ENCODE results near the gene TRIOBP.
"Not testable (repeated sequence)": the region's sequence is repeated elsewhere in the genome, so short reads cannot be mapped to it uniquely, and the experiment has no call there.

The TRIOBP gene

DNA sequence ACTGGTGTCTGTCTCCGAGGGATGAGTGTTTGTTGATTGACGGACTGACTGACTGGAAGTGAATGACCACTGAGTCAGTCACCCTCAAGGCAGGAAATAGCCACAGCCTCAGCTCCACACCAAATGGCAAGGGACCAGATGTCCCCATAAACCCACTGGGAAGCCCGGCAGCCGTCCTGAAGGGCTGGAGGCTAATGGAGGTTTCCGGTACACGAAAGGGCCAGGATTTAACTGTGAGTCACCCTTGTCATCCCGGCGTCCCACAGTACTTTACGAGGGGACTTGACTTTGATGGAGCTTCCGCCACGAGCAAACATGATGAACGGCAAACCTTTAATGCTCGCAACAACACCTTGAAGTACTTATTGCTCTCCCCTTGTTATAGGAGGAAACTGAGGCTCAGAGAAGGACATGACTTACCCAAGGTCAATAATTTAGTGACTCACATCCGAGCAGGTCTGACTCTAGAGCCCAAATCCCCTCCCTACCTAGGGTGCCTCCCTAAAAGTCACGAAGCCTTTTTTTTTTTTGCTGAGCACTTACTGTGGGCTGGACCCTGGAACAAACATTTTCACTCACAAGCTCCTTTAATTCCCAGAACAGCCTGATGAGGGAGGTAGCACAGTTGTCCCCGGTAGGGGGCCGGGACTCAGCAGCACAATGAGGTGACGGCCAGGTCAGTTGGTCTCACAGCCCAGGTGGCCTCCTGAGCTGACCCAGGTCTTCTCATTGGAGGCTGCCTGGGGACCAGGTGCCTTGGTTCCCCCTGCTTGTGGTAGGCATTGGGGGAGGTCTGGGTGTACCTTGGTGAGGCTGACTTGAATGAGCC is 85.7 kb downstream of the TRIOBP start:
- no peak for DNase-seq

DNA sequence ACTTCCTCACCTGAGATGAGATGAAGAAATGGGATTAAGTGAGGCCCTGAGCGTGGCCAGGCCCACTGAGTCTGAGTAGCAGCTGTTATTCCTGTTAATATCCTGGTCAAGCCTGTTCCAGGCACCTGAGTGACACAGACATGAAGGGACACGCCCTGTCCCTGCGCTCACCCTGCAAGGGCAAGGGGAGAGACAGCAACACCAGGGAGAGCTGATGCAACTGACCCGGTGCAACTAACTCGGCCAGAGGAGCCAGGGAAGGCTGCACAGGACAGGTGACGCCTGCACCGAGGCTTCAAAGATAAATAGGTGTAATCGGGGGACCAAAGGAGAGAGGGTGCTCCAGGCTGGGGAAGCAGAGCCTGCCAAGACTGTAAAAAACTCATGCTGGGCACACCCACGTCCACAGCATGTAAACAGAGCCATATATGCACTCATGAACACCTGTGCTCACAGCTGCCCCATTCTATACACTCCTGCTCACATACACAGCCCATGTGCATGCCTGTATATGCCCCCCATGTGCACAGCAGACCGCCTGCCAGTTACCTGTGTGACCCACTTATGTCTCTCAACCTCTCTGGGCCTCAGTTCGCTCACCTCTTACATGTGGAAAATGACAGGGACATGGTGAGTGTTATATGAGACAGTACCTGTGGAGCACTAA is 88.1 kb downstream of the TRIOBP start:
- no peak for DNase-seq

DNA sequence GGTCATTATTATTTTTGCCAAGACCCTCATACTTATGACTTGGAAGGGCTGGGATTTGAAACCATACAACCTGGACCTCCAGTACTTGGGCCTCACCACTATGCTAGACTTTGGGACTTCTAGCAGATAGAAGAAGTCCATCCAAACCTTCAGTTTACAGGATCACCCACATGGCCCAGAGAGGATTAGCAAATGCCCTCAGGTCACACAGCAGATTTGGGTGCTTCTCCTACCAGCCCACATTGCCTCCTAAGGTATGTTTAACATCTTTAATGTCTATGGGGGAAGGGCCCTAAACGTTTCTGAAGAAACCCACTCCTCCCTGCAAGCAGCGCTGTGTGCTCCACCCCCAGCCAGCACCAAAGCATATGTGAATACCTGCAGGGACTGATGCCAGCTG is 93.4 kb downstream of the TRIOBP start:
- DNase-seq: no peak

DNA sequence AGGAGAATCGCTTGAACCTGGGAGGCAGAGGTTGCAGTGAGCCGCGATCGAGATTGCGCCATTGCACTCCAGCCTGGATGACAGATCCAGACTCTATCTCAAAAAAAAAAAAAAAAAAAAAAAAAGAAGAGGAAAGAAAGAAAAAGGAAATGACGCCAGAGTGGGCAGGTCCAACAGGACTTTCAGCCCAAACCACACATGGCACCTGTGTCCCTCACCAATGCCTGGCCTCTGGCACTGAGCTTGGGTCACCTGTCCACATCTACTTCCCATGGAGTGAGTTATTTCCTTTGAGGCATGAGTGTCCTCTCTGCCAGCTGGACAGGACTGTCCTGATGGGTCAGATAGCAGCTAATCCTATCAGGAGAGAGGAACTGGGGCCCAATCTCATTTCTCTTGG is 95.6 kb downstream of the TRIOBP start:
- DNase-seq: no peak

DNA sequence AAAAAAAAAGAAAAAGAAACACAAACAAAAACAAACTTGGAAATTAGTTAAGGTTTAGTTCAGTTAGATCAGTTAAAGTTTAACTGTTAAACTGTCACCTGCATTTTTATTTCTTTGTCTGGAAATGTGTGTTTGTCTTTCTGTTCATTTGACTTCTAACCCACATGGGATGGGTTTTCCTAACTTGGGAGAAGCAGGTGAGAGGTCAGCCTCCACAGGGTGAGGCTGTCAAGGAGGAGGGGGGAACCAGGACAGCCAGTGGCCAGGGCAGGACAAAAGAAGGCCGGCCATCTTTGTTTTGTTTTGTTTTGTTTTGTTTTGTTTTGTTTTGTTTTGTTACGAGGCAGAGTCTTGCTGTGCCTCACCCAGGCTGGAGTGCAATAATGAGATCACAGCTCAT is 97.5 kb downstream of the TRIOBP start:
- DNase-seq: no peak

DNA sequence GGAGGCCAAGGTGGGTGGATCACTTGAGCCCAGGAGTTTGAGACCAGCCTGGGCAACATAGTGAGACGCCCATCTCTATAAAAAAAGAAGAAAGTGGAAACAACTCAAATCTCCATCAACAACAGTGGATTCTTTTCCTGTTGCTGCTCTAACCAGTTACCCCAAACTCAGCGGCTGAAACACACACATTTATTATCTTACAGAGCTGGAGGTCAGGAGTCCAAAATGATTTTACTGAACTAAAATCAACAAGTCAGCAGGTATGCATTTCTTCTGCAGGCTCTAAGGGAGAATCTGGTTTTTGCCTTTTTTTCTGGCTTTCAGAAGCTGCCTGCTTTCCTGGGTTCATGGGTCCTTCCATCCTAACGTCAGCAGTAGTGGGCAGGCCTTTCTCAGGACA is 99.2 kb downstream of the TRIOBP start:
- no peak for DNase-seq

DNA sequence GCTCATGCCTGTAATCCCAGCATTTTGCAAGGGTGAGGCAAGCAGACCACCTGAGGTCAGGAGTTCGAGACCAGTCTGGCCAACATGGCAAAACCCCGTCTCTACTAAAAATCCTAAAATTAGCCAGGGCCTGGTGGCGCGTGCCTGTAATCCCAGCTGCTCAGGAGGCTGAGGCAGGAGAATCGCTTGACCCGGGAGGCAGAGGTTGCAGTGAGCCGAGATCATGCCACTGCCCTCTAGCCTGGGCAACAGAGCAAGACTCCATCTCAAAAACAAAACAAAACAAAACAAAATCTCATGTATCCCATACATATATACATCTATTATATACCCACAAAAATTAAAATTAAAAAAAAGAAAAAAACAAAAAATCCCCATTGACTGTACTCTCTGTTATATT is 100.4 kb downstream of the TRIOBP start:
- not testable (repeated sequence) for DNase-seq

DNA sequence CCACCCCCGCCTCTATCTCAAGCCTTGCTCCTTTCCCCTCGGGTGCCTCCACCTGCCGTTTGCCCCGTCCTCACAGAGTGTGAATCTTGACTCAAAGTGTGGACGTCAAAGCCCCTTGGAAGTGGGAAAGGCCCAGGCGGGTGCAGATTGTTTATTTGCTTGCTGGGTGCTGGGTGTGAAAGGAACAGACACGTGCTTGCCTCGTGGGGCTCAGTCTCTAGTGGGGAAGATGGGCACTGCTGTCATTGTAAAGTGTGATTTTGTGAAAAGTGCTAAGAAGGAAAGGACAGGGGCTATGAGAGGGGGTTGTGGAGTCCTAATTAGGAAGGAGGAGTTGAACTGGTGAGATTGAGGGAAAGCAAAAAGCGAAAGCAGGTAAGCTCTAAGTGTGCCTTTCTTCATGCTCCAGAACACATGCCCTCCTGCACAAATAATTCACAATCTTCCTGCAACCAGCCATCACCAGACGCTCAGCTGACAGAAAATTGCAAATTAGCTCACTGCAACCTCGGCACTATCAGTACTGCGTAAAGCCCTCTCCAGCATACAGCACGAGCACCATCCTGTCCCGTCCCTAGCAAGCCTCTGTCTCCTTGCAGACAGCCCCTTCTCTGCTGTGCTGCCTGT is 101.1 kb downstream of the TRIOBP start:
- DNase-seq: no peak

DNA sequence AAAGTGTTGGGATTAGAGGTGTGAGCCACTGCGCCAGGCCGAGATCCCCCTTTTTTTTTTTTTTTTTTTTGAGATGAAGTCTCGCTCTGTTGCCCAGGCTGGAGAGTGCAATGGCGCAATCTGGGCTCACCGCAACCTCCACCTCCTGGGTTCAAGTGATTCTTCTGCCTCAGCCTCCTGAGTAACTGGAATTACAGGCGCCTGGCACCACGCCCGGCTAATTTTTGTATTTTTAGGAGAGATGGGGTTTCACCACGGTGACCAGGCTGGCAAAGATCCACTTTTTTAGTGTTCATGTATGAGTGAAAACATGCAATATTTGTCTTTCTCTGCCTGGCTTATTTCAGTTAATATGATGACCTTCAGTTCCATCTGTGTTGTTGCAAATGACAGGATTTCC is 103.1 kb downstream of the TRIOBP start:
- DNase-seq: not testable (repeated sequence)

DNA sequence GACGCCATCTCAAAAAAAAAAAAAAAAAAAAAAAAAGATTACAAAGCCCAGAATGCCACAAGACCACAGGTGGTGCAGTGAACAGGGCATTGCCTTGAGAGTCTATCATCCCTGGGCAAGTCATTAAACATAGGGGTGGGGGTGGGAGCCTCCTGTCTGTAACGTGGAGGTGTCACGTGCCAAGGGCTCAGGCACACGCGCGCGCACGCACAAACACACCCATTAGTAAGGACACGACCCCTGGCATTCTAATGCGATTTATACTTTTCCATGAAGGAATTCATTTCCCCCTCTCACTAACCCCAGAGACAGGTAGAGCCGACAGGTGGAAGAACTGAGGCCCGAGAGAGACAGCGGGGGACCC is 105.1 kb downstream of the TRIOBP start:
- peak in 1 of 6 experiments; percentile 37 for DNase-seq

DNA sequence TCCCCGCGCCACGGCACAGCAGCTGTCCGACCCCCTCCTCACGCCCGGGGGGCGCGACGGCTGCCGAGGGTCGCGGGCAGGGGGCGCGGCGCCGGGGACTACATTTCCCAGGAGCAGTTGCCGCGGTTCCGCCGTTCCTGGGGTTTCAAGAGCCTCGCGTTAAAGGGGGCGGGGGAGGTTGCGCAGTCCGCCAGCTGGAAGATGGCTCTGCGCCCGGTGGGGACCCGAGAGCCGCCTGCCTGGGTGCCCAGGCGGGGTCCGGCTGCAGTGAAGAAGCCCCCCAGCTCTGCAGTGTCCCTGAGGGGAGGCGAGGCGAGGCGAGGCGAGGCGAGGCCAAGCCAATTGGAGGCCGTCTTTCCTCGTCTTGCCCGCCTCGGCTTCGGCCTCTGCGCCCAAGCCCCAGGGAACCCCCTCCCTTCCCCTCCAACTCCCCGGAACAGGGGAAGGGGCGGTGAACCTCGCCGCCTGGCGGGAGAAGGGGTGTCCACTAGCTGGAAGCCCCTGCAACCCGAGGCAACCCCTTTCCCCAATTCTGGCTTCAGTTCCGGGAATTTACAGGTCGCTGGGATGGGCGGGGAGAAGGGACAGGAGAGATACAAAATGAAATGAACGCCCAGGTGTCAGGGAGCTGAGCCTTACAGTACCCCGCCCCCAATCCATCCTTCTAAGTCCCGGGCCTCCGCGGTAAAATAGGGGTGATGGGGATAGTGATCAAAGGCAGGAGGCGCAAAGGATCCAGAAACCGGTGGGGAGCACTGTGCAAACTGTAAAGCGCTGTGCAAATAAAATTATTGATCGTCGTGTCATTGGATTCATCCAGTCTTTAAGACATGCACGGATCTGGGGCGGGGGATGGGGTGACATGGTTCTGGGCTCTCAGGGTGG is 105.7 kb downstream of the TRIOBP start:
- DNase-seq: peak in 1 of 6 experiments; percentile 37

DNA sequence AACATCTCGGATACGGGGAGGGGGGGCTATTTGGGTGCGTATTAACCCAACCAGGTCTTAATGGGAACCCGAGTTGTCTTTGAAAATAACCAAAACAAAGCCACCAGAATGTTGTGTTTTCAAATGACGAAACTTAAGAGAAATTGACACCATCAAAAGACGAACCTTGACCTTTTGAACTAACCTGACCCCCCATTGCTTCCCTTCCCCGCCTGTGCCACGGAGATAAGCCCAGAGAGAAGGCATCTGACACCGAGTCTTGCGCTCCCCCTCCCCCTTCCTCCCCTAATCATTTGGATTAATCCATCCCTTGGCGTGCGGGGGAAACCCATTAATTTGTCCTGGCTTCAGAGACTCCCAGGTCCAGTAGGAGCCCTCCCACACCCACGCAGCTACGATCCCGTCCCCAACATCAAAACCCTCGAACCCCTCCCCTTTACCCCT is 106.4 kb downstream of the TRIOBP start:
- no peak for DNase-seq

DNA sequence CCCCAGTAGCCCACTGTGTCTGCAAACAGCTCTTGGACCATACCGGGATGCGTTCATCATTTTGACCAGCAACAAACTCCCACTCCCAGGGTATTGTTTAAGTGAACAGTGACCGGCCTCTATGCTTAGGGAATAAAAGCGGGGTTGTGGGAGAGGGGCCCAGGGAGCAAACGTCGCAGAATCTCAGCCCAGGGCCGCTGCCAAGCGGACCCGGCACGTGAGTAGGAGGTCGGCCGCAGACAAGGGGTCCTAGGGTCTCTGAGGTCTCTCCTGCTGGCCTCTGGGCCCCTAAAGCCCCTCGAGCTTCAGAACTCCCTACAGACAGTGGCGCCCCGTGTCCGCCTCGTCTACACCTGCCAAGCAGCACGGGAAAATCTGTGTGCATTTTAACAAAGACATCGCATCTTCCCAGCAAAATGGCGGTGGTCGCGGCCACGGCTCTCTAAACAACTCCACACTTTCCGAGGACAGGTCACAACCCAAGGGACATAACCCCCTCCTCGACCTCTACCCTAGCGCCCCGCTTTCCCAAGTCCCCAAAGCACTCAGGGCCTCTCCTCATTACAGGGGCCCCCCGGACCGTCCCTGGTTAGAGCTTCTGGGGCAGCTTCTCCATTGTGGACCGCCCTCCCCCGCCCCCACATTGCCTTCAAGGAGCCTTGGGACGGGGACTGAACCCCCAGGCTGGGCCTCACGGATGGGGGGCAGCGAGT is 106.9 kb downstream of the TRIOBP start:
- DNase-seq: no peak

DNA sequence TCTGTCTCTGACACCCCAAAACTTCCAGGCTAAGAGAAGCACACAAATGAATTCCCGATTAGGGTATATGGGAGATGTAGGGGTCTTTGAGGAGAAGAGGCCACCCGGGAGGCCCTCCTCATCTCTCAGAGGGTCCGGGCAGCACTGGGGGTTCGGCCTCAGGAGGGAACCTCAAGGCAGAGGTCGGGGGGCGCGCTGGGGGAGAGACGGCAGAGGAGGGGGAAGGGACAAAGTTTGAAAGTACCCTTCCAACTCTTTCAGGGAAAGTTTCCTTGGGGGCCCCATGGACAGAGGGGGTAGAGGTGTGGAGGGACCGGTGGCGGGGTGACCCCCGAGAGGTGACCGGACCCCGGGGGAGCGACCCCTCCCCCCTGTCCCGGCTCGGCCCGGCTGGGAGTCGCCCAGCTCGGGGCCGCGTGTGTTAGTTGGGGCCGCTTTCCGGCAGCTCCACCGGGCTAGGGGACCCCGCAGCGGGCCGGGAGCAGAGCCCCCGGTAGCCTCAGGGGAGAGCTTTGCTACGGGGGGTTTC is 107.6 kb downstream of the TRIOBP start:
- no peak for DNase-seq

DNA sequence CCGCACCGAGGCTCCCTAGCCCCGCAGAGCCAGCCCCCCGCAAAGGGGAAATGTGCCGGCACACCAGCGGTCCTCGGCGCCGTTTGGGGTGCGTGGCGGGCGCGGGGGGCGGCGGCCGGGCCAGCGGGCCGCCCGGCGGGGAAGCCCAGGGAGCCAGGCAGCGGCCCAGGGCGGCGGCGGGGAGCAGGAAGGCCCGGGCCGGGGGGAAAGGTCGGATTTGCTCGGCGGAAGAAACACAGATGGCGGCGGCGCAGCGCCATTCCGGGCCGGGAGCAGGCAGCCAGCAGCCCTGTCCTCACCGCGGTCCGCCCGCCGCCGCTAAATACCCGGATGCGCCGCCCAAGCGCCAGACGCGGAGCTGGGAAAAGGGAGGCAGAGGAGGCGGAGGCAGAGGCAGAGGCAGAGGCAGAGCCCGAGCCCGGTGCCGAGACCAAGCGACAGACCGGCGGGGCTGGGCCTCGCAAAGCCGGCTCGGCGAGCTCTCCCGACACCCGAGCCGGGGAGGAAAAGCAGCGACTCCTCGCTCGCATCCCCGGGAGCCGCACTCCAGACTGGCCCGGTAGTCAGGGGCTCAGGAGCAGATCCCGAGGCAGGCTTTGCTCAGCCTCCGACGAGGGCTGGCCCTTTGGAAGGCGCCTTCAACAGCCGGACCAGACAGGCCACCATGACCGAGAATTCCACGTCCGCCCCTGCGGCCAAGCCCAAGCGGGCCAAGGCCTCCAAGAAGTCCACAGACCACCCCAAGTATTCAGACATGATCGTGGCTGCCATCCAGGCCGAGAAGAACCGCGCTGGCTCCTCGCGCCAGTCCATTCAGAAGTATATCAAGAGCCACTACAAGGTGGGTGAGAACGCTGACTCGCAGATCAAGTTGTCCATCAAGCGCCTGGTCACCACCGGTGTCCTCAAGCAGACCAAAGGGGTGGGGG is 108.3 kb downstream of the TRIOBP start:
- peak; percentile 41 to 74 (median 59) for DNase-seq

DNA sequence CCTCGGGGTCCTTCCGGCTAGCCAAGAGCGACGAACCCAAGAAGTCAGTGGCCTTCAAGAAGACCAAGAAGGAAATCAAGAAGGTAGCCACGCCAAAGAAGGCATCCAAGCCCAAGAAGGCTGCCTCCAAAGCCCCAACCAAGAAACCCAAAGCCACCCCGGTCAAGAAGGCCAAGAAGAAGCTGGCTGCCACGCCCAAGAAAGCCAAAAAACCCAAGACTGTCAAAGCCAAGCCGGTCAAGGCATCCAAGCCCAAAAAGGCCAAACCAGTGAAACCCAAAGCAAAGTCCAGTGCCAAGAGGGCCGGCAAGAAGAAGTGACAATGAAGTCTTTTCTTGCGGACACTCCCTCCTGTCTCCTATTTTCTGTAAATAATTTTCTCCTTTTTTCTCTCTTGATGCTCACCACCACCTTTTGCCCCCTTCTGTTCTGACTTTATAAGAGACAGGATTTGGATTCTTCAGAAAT is 109.0 kb downstream of the TRIOBP start:
- DNase-seq: no peak

DNA sequence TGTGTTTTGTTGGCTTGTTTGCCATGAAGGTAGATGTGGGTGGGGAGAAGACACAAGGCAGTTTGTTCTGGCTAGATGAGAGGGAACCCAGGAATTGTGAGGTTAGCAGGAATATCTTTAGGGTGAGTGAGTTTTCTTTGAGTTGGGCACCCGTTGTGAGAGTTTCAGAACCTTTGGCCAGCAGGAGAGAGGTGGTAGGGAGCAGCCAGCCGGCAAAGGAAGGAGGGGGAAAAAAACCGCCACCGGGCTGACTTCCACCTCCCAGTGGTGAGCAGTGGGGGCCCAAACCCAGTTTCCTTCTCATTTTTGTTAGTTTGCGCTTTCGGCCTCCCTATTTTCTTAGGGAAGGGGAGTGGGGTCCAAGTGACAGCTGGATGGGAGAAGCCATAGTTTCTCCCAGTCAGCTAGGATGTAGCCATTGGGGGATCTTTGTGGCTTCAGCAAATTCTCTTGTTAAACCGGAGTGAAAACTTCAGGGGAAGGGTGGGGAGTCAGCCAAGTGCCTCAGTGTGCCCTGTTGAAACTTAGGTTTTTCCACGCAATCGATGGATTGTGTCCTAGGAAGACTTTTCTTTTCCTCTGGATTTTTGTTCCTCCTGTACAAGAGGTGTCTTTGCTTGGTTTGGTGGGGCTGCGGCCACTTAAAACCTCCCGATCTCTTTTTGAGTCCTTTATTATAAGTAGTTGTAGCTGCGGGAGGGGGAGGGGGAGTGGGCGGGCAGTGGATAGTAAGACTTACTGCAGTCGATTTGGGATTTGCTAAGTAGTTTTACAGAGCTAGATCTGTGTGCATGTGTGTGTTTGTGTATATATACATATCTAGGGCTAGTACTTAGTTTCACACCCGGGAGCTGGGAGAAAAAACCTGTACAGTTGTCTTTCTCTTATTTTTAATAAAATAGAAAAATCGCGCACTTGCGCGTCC is 109.8 kb downstream of the TRIOBP start:
- peak in 1 of 6 experiments; percentile 13 for DNase-seq

DNA sequence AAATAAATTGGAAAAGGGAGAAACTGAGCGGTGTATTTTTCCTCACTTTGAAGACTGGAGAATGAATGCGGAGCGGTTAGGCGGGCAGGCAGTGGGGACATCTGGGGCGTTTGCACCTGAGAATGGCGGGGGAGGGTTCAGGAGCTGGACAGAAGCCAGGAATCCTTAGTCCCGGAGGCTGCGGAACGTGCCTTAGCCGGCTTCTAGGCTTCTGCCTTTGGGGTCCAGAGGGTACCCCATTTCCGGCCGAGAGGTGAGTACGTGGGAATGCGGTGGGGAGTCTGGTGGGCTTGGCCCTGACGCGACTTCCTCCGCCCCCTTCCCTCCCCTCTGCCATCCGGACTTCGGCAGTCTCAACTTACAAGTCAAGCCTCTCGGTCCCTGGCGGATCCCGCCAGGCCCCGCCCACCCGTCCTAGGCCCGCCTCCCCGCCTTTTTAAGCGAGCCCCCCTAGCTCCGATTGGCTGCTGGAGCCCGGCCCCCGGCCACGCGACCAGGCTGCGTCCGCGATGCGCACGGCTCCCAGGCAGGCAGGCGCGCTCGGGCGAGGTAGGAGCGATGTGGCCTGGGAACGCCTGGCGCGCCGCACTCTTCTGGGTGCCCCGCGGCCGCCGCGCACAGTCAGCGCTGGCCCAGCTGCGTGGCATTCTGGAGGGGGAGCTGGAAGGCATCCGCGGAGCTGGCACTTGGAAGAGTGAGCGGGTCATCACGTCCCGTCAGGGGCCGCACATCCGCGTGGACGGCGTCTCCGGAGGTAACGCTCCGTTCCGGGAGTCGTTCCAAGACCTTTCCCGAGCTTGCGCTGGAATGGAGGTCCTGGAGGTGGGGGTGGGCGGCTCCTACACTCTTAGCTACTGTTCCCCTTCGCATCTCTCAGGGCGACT is 110.8 kb downstream of the TRIOBP start, which contains the start of gene GCAT:
Gene GCAT, plus strand, starts transcription at position 525 of the 884 bp plus-strand sequence. Its CDS starts 34 bp downstream, at position 559.
- DNase-seq: peak; percentile 53 to 84 (median 70)
